IPS-20b (cell line): Measurements from ENCODE around the gene NDEL1.
"Not testable (repeated sequence)": the region's sequence is repeated elsewhere in the genome, so short reads cannot be mapped to it uniquely, and the experiment has no call there.

Experiments used
- H3K27ac ChIP-seq: one replicate; pipeline ENCODE4 v1.5.1; 2013; ENCODE audit warnings: low read length
- H3K27me3 ChIP-seq: 2 replicates; pipeline ENCODE4 v1.6.1; 2013; ENCODE audit warnings: mild to moderate bottlenecking, low read length, inconsistent platforms; ENCODE audit not compliant: insufficient read depth
- H3K36me3 ChIP-seq: 2 replicates; pipeline ENCODE4 v1.6.1; 2013; ENCODE audit warnings: low read depth, mild to moderate bottlenecking, inconsistent platforms, low read length, moderate library complexity; ENCODE audit not compliant: insufficient read depth
- H3K4me1 ChIP-seq: 2 replicates; pipeline ENCODE4 v1.6.1; 2013; ENCODE audit warnings: mild to moderate bottlenecking, control low read depth, inconsistent platforms, low read length, moderate library complexity; ENCODE audit not compliant: insufficient read depth
- H3K4me3 ChIP-seq: 2 replicates; pipeline ENCODE4 v1.5.1; 2013; ENCODE audit warnings: mild to moderate bottlenecking, low read length, inconsistent platforms
- H3K9ac ChIP-seq: 2 replicates; pipeline ENCODE4 v1.6.1; 2013; ENCODE audit warnings: low read depth, mild to moderate bottlenecking, inconsistent platforms, low read length, moderate library complexity
- H3K9me3 ChIP-seq: 2 replicates; pipeline ENCODE4 v1.6.1; 2013; ENCODE audit warnings: mild to moderate bottlenecking, low read depth, low read length, inconsistent platforms; ENCODE audit not compliant: insufficient read depth

The NDEL1 gene, protein sequence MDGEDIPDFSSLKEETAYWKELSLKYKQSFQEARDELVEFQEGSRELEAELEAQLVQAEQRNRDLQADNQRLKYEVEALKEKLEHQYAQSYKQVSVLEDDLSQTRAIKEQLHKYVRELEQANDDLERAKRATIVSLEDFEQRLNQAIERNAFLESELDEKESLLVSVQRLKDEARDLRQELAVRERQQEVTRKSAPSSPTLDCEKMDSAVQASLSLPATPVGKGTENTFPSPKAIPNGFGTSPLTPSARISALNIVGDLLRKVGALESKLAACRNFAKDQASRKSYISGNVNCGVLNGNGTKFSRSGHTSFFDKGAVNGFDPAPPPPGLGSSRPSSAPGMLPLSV

DNA sequence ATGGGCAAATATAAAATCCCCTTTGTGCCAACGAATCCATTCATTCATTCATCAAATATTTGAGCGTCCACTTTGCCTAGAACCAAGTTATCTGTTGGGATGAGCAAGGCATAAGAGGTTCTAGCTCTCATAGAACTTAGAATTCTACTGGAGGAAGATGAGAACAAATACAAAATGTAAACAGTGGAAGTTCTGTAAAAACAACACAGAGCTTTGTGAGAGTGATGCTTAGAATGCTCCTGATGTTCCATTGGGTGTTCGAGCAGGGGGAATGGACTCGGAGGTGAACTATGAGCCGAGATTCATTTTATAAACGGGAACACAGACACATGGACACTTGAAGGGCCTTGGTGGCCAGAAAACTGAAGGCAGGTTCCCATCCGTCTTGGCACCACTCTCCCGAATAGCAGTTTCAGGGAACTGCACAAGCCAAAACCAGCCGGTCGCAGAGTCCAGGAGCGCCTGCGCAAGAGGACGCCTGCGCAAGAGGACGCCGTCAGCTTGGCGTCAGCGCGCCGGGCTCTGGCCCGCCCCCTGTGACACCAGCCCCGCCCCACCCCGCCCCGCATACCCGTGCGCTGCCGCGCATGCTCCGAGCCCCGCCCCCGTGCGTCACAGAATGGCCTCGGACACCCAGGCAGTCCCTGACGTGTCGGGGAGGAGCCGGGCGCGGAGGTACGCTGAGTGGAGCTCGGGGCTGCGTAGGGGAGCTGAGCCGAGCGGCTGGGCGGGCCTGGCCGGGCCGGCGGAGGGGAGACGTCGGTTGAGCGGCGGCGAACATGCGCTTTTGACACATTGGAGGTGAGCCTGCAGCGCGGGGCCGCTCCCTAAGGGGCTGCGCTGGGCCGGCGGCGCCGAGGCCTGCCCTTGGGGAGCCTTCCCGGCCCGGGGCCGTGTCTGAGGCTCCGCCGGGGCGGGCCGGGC, at the start of gene NDEL1:
Gene NDEL1 (plus strand): TSS at position 640 of the 924 bp plus-strand sequence. CDS start 8,388 bp downstream, outside the sequence.
- H3K9me3 ChIP-seq = no peaks in the 10 kb centered on the region
- H3K4me1 ChIP-seq = no peaks in the 10 kb centered on the region
- H3K36me3 ChIP-seq = peaks cover 4% of the 10 kb centered on the region; the same call in 1 of the 2 replicates
- H3K9ac ChIP-seq = peak within 1 kb of the TSS; percentile 98
- H3K27ac ChIP-seq = peak within 1 kb of the TSS; percentile 75
- H3K4me3 ChIP-seq = peak within 1 kb of the TSS; percentile 92
- H3K27me3 ChIP-seq = no peaks in the 10 kb centered on the region

- no peaks in the 10 kb centered on the region for H3K27me3 ChIP-seq
- no peak overlapping the region for H3K4me3 ChIP-seq
- H3K9me3 ChIP-seq = no peaks in the 10 kb centered on the region
- H3K36me3 ChIP-seq = peaks cover 8% of the 10 kb centered on the region; the same call in 1 of the 2 replicates
- no peak overlapping the region for H3K27ac ChIP-seq
- H3K4me1 ChIP-seq = peaks cover 7% of the 10 kb centered on the region; the same call in 1 of the 2 replicates
- no peak overlapping the region for H3K9ac ChIP-seq
These were observed 48.8 kb upstream of the NDEL1 start for GRCh38 chr17:8386841-8387240.

DNA sequence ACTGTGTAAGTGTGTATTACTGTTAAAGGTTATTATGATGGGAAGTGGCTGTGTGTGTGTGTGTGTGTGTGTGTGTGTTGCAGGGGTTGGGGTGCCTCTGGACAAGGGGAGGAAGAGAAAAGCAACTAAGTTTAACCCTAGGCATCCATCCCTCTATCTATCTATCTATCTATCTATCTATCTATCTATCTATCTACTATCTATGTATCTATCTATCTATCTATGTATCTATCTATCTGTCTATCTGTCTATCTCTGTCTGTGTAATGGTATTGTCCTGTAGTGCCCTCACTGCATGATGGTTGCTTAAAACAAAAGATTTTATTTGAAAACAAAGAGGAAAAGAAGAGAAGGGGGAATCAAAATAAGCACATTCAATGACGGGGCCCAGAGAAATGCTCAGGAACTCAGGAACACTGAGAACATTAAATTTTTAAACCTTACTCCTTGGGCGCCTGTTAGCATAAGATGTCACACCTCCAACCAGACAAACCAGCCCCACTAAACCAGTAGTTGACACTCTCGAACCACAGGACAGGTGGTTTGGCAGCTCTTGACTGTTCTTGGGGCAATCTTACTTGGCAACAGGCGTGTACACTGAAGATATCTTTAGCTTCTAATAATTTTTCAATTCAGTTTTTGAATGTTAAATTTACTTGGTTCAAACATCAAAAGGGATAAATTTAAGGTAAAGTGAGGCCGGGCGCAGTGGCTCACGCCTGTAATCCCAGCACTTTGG, 47.6 kb upstream of the NDEL1 start:
- Histone ChIP-seq H3K4me1 (peaks cover 7% of the 10 kb centered on the region; the same call in 1 of the 2 replicates), H3K27ac (no peak overlapping the region), H3K9ac (no peak overlapping the region), H3K36me3 (no peaks in the 10 kb centered on the region), H3K27me3 (no peaks in the 10 kb centered on the region), H3K9me3 (no peaks in the 10 kb centered on the region), H3K4me3 (no peak overlapping the region)

GRCh38 chr17:8391711-8392110, 44.0 kb upstream of the NDEL1 start:
- Histone ChIP-seq H3K27me3 (peaks cover 12% of the 10 kb centered on the region), H3K4me3 (no peak overlapping the region), H3K9me3 (no peaks in the 10 kb centered on the region), H3K4me1 (peaks cover 6% of the 10 kb centered on the region; the same call in 1 of the 2 replicates), H3K27ac (no peak overlapping the region), H3K9ac (no peak overlapping the region), H3K36me3 (no peaks in the 10 kb centered on the region)

DNA sequence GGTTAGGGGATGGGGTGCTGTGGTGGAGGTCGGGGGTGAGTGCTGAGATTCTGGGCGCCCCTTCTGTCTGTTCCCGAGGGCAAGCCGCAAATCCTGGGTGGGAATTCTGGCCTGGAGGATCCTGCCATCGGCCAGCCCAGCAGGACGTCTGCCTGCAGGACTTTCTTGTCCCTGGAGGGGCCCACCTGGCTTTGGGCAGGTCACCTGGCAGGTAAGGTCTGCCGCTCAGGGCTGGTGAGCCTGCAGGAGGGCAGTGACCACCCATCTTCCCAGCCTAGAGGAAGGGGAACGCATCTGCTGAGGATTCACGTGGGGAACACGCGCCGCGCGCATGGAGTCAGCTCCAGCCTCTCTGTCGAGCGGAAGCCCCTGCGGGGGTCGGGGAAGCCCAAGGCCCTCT, 43.4 kb upstream of the NDEL1 start:
- no peak overlapping the region for H3K9ac ChIP-seq
- no peak overlapping the region for H3K27ac ChIP-seq

DNA sequence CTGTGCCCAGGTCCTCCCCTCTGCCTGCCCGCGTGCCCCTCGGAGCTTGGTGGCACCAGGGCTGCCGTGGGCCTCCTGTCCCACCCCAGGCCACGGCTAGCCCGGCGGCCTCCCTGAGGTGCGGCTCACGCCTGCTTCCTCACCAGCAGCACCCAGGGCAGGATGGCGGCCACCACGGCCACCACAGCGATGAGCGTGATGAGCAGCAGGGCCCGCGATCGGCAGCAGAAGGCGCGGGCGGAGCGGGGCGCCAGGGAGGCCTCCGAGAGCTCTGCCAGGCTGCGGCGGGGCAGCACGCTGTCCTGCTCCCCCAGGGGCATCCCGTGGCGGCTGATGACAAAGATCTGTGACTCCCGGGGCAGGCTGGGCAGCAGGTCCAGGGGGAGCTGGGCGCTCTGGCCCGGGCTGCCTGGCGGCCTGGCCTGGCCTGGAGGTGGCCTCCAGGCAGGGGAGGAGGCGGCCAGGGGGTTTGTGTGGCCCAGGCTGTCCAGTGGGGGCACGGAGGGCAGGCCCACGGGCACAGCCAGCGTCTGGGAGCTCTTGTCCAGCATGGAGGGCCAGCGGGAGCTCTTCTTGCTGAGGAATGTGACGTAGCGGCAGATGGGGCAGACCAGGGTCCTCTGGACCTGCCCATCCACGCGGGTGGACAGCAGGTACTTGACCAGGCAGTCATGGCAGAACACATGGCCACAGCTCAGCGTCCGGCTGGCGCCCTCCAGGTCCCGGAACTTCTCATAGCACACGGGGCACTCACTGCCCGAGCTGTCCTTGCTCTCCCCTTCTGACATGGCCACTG, 42.8 kb upstream of the NDEL1 start:
- Histone ChIP-seq H3K4me1 (peaks cover 6% of the 10 kb centered on the region; the same call in 1 of the 2 replicates), H3K4me3 (no peak overlapping the region), H3K36me3 (no peaks in the 10 kb centered on the region), H3K27ac (no peak overlapping the region), H3K9me3 (no peaks in the 10 kb centered on the region), H3K9ac (no peak overlapping the region), H3K27me3 (peaks cover 12% of the 10 kb centered on the region)

More for the DNA sequence above, 43.4 kb upstream of the NDEL1 start:
- H3K9me3 ChIP-seq = no peaks in the 10 kb centered on the region
- H3K4me3 ChIP-seq = no peak overlapping the region
- peaks cover 6% of the 10 kb centered on the region; the same call in 1 of the 2 replicates for H3K4me1 ChIP-seq
- H3K27me3 ChIP-seq = peaks cover 12% of the 10 kb centered on the region
- no peaks in the 10 kb centered on the region for H3K36me3 ChIP-seq

GRCh38 chr17:8393470-8394231, 42.0 kb upstream of the NDEL1 start:
- H3K9me3 ChIP-seq = no peaks in the 10 kb centered on the region
- no peak overlapping the region for H3K4me3 ChIP-seq
- H3K4me1 ChIP-seq = peaks cover 6% of the 10 kb centered on the region; the same call in 1 of the 2 replicates
- H3K27me3 ChIP-seq = peaks cover 12% of the 10 kb centered on the region
- H3K27ac ChIP-seq = no peak overlapping the region
- H3K9ac ChIP-seq = no peak overlapping the region
- no peaks in the 10 kb centered on the region for H3K36me3 ChIP-seq

DNA sequence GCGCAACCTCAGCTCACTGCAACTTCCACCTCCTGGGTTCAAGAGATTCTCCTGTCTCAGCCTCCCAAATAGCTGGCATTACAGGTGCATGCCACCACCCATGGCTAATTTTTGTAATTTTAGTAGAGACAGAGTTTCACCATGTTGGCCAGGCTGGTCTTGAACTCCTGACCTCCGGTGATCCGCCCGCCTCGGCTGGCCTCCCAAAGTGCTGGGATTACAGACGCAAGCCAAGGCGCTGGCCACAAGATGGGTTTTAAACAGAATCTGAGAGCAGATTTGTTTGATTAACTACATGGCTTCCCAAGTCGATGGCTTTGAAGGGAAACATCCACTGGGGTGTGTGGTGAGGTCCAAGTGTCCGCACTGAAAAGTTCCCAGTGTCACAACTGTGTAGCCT, 41.2 kb upstream of the NDEL1 start:
- H3K9me3 ChIP-seq, H3K9ac ChIP-seq, H3K4me3 ChIP-seq, H3K27ac ChIP-seq, H3K36me3 ChIP-seq, H3K4me1 ChIP-seq: not testable (repeated sequence)
- H3K27me3 ChIP-seq = peaks cover 16% of the 10 kb centered on the region

- Histone ChIP-seq H3K36me3 (no peaks in the 10 kb centered on the region), H3K27ac (no peak within 1 kb of the TSS), H3K9ac (no peak within 1 kb of the TSS), H3K4me3 (no peak within 1 kb of the TSS), H3K4me1 (peaks cover 6% of the 10 kb centered on the region; the same call in 1 of the 2 replicates), H3K27me3 (peaks cover 16% of the 10 kb centered on the region), H3K9me3 (no peaks in the 10 kb centered on the region)
These were observed 38.0 kb upstream of the NDEL1 start, which contains the start of gene RNF222 for GRCh38 chr17:8397636-8398035. RNF222 (minus strand) TSS chr17:8397827; CDS start chr17:8393461, 4,366 bp downstream.

DNA sequence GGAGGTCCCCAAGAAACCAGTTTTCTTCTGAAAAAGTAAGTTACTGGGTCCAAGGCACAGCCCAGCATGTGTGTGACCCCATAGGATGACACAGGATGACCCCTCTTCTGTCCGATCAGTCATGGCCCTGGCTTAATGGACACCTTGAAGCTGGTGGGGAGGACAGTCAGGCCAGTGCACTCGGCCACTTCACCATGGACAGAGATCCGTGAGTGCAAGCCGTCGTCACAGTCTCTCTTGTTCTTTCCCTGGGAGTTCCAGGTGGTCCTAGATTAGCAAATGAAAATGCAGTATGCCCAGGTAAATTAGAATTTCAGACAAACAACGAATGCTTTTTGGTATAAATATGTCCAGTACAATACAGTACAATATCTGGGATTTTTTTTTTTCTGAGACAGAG, 36.7 kb upstream of the NDEL1 start:
- Histone ChIP-seq H3K27ac (no peak overlapping the region), H3K9me3 (no peaks in the 10 kb centered on the region), H3K4me3 (no peak overlapping the region), H3K27me3 (peaks cover 16% of the 10 kb centered on the region), H3K9ac (no peak overlapping the region), H3K4me1 (no peaks in the 10 kb centered on the region), H3K36me3 (no peaks in the 10 kb centered on the region)
